HG03565 (cell line): Measurements from ENCODE around the gene UGCG.
"Not testable (repeated sequence)": the region's sequence is repeated elsewhere in the genome, so short reads cannot be mapped to it uniquely, and the experiment has no call there.

Experiments used
- ATAC-seq: cut with Tn5 transposase; IDR thresholded peaks from one replicate; pipeline ENCODE4 v1.9.1; 2021; ENCODE audit warnings: mild to moderate bottlenecking, moderate library complexity; ENCODE audit not compliant: unreplicated experiment

UGCG gene

DNA sequence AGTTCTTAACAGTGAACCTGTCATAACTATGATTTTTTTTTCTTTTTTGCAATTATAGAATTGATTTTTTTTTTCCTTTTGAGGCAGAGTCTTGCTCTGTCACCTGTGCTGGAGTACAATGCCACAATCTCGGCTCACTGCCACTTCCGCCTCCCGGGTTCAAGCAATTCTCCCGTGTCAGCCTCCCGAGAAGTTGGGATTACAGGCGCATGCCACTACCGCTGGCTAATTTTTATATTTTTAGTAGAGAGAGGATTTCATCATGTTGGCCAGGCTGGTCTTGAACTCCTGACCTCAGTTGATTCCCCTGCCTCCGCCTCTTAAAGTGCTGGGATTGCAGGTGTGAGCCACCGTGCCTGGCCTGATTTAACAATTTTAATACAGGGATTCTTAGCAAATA is 21.4 kb downstream of the UGCG start:
- no peak for ATAC-seq

DNA sequence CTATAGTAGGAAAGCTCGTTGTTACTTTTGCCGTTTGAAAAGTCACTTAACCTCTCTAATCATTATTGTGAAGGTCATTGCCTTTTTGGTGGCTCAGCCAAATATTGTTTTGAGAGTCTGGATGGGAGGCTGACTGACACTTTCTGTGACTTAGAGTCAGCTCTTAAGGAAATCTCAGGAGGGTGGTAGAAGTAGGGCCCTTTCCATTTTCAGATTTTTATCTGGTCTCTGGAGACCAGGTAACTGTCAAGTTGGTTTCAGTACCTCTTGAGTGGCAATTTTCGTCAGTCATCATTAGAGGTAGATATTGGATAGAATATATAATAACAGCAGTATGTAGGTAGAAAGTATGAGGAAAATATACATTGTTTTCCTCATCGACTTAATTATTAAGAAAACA is 23.3 kb downstream of the UGCG start:
- no peak for ATAC-seq

DNA sequence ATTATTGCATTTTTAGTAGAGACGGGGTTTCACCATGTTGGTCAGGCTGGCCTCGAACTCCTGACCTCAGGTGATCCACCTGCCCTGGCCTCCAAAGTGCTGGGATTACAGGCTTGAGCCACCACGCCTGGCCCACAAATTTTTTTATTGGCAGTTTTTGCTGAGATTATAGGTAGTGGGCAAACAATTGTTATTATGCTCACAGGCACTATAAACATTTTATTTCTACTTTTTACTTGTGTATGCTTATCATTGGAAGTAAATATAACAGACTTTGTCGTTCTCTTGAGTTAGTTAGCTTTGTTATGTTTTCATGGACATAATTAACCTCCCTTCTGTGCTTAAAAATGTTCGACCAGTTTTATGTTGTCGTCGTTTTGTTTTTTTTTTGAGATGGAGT is 23.9 kb downstream of the UGCG start:
- ATAC-seq: no peak

DNA sequence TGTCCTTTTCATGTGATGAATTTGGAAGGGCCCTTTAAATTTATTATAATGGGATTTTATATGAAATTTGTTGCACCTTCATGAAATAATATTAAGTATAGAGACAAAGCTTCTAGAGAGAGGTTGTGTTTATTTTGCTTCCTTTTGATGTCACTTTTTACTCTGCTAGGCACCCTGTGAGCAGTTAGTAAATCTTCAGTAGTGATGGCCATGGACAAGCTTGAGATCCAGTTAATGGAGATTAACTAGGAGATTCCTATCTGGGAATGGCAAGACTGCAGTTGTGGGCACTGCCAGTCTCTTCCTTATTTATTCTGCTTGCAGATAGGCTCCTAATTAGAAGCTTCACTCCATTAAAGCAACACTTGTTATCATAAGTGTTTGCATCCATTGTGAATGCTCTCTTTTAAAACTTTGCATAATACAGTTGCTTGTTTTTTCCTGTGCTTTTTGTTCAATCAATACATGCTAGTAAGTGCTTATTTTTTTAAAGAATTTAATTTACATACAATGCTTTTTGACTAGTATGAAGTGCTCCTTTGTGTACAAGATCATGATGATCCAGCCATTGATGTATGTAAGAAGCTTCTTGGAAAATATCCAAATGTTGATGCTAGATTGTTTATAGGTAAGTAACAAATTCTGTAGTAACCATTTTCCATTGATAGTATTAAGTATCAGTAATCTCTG is 25.9 kb downstream of the UGCG start:
- no peak for ATAC-seq

DNA sequence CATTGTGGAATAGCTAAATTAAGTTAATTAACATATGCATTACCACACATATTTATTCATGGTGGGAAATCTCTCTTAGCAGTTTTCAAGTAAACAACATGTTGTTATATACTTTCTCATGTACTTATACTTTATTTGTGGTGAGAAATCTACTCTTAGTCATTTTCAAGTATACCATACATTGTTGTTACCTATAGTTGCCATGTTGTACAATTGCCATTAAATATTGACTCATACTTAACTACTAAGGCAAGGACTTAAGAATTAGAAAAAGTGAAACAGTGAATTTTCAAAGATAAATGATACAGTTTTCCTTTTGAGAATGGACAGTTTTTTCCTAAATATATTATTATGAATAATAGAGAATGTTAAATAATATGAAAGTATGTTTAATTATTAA is 27.7 kb downstream of the UGCG start:
- ATAC-seq: no peak

DNA sequence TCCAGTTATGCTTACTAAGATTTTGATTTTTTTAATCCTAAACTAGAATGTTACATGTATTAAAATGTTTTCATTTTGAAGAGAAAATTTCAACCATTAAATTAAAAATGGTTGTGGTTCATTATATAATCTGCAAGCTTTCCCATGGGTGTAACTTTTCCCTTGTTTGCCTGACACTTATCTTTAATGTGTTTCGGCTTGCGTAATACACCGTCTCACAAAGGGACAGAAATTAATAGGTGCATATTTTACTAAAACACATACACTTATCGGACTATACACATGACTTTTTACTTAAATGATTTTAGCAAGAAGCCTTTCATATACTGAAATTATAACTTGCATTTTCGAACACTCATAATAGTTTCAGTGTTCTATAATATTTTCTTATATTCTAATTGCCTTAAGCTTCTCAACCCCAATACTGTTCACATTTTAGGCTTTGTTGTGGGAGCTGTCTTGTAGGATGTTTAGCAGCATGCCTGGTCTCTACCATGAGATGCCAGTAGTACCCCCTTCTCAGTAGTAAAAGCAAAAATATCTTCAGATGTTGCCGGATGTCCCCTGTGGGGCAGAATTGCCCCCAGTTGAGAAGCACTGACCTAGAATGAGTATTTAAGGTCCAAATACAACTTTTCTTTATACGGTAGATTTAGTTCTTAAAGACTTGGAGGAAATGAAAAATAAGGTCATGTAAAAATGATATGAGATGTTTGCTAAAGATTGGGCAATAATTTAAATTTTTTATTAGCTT is 28.6 kb downstream of the UGCG start:
- no peak for ATAC-seq

DNA sequence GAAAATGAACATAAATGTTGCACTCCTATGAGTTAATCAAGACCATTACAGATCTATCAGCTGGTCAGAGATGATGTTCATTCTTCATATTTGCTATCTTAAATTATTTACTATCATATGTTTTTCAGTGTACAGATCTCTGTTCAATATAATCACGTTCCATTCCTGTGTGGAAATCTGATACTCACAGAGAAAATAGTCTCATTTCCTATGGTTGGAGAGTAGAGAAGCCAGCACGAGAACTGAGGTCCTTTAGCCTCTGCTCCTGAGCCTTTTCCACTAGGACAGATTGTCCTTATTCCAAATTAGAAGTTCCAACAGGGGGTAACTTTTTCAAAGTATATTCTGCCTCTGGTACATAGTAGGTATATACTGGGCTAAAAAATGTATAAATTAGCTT is 29.2 kb downstream of the UGCG start:
- no peak for ATAC-seq

DNA sequence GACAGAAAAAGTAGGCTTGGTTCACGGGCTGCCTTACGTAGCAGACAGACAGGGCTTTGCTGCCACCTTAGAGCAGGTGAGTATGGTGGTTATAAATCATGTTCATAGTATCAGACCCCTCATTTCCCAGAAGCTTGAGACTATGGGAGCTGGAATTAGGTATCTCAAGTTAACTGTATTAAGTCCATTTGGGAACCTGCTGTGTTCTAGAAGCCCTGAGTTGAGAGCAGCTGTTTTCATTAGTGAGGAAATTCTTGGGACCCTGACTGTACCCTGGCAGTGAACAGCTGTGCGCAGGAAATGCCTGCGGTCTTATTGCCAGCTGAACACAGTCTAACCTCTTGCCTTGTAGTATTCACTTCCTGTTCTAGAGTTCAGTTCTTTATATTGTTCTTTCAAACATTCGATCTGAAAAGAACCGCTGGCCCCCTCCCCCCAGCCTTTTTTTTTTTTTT is 29.8 kb downstream of the UGCG start:
- ATAC-seq: peak; percentile 91

DNA sequence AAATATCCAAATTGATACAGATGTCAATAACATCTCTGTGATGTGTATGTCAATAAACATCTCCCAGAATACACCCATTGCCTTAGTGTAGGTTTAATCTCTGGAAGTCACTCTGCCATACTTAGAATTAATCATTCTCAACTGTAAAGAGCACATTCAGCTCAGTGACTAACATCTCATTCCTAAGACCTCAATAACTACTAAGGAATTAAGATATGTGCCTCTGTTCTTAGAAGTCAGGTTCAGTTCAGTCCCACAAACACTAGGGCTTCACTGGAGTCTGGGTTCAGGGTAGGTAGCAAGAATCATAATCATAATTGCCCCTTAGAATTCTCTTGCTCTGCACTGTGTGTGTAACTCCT is 31.7 kb downstream of the UGCG start:
- ATAC-seq: no peak

DNA sequence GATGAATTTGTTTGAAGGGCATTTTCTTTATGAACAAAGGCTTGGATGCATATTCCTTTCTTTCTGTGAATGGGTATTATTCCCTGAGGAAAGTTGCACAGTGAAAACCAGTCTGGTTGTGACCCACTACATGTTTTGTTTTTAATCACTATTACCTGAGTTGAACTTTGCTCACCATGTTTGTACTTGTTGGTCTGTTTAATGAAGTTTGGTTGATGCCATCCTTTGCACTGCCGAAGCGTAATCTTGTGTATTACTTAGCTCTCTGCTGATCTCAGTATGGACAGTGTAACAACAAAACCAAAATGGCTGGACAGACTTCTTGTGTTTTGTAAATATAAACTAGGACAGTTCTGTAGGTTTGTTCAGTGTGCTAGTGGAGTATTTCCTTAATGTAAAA is 38.1 kb downstream of the UGCG start:
- ATAC-seq: no peak

DNA sequence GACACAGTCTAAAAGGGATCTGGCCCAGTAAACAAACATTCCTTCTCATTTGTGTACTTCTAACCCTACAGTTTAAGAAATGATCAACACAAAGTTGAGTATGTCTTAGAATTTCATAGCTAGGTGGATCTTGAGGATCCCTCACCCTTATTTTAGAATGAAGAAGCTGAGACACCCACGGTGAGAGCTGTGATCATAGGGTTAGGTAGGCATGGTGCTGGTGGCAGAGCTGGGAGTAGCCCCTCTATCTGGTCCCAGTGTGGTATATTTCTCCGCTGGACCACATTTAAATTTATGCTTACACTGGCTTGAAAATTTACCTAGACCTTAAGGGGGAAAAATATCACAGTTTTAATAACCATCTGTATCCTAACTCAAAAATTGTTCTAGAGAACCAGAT is 39.8 kb downstream of the UGCG start:
- ATAC-seq: no peak

DNA sequence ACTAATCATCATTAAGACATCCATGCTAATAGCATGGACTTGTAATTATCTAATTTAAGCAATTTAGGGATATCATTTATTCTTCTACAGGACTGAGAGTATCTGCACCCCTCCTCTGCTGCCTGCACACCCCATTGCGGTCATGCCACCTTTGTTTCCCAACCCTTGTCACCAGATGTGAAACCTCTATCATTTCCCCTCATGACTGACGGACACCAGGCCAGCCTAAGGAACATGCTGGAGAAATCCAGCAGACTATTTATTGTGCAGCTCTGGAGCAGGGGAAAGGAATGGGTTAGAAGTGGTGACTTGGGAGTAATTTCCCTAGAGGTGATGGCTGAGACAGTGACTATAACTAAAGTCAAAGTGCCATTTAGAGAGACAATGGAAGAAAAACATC is 40.7 kb downstream of the UGCG start:
- ATAC-seq: no peak

DNA sequence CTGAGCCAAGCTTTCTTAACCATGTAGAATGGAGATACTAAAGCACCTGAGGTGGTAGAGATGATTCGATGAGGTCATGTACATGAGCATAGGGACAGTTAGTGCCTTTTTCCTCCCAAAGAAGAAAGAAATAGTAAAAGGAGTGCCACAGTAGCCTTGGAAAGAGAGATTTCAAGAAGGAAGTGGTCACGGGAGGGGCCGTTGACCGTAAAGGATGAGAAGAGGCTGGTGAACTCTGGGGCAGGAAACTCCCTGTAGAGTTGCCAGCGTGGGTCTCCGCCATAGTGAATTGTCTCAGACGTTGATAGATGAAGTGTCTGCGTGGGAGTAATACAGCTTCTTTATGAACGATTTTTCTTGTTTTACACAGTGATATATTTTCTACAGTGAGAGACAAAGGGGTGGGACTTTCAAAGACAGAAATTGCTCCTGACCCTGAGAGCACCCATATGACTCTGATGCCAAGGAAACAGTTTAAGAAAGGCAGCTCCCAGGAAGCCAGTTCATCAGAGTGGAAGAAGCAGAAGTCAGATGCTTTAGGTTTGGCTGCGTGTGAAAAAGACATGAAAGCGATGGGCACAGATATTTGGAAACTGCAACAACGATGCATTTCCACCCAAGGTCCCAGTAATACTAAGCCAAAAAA is 41.3 kb downstream of the UGCG start:
- ATAC-seq: peak; percentile 61

DNA sequence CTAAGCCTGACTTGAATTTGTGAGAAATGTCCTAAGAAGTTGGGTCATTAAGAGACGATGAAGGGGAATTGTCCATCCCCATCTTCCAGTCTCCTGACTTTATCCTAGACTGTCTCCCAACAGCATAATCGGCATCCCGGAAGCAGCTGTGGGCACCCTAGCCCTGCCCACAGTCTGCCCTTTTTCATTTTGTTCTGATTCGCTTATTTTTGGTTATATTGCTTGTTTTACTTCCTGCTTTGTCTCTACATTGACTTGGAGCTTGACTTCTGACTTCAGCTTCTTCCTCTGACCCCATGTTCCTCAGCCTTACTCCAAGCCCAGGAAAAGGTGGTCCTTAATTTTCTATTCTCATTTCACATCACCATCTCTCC is 41.8 kb downstream of the UGCG start:
- ATAC-seq: peak; percentile 7

DNA sequence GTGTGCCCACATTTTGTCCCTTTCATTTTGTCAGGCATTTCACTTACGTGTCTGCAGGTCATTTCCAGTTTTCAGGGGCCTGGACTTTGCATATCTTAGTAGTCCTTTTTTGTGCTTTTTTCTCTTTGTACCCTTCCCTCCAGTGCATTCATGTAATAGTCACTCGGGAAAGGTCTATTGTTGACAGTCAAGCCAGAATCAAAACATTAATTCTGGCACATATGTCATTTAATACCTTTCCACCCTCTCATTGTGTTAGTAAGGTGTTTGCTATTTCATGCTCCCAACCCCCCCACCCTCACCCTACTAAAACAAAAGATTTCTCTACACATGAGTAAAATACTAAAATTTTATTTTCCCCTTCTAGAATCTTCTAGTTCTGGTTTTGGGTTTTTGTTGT is 42.7 kb downstream of the UGCG start:
- no peak for ATAC-seq

DNA sequence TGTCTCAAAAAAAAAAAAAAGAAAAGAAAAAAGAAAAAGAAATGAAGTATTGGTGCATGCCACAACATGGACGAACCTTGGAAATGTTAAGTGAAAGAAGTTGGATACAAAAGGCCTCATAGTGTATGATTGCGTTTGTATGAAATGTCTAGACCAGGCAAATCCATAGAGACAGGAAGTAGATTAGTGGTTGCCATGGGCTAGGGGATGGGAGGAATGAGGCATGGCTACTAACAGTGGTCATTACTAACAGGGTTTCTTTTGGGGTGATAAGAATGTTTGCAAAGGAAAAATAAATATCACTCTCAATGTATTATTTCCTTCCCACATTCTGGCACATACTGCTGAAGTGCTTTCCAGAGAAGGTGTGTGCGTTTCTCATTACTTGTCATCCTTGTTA is 44.1 kb downstream of the UGCG start:
- ATAC-seq: no peak

DNA sequence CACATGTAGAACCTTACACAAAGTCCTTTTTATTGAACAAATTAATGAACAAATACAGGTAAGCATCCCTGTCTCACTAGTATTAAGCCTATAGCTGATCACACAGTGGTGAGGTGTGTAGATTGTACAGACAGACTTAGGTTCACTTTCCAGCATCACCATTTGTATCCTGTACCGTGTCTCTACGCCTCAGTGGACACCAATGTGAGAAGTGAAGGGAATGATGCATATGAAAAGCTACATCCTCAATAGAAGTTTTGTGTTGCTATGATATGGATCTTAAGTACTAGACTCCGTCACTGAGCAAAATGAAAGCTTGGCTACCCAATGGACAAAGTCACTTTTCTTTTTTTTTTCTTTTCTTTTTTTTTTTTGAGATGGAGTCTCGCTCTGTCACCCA is 46.6 kb downstream of the UGCG start:
- ATAC-seq: no peak

DNA sequence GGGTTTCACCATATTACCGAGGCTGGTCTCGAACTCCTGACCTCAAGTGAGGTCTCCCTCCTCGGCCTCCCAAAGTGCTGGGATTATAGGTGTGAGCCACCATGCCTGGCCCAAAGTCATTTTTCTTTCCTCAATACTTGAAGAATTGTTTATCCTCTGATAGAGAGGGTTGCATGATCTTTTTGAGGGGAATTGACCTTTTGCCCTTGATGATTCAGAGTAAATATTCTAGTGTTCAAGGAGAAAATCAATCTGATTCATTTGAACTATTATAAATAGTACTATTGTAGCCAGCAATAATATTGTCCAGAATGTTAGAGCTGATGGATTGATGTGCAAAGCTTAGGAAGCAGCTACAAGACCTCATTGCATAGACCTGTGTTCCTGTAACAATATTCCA is 47.1 kb downstream of the UGCG start:
- ATAC-seq: no peak

DNA sequence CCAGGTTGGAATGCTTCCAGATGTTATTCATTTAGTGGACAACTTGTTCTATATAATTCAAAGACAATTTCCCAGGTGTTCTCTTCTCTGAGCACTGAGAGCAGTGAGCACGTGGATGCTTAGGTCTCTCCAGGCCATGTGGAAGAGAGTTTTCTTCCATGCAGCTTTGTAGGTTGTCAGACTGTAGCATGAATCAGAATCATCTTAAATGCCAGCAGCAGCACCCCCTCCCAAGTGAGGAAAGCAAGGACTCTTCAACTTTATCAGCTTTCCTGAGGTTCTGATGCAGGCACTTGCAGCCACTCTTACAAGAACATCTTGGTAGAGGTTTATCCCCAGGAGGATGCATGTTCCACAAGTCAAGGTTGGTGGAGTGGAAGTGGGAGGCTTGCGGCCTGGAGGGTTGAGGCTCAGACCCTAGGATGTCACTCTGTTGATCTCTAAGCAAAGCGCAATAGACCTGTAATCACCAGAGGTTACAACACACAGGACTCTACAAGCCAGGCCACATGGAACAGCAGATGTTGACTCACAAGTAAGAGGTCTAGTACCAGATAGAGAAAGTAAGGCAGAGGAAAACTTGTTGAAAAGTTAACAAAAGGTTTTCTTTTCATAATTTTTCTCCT is 47.7 kb downstream of the UGCG start:
- ATAC-seq: no peak

DNA sequence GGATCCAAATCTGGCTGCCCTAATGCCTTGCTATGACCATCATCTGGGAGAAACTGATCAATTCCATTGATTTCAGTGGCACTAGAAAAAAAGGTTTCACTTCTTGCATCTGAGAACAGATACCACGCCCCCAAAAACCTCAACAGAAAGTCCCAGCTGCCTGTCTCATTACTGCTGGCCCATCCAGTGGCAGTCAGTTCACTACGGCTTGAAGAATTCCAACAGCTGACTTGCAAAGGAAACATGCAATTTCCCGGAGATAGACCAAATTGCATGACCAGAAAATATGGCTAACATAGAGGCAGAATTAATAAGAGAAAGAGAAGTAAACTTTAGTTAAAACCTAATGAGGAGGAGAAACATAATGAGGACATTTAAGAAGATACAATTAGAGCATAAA is 48.6 kb downstream of the UGCG start:
- peak; percentile 53 for ATAC-seq

DNA sequence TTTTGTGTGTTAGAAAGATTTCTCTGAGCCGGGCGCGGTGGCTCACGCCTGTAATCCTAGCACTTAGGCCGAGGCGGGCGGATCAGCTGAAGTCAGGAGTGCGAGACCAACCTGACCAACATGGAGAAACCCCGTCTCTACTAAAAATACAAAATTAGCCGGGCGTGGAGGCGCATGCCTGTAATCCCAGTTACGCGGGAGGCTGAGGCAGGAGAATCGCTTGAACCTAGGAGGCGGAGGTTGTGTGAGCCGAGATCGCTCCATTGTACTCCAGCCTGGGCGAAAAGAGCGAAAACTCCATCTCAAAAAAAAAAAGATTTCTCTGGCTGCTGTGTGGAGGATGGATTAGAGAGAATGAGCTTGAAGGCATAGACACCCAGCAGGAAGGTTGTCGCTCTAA is 51.5 kb downstream of the UGCG start:
- ATAC-seq: not testable (repeated sequence)

DNA sequence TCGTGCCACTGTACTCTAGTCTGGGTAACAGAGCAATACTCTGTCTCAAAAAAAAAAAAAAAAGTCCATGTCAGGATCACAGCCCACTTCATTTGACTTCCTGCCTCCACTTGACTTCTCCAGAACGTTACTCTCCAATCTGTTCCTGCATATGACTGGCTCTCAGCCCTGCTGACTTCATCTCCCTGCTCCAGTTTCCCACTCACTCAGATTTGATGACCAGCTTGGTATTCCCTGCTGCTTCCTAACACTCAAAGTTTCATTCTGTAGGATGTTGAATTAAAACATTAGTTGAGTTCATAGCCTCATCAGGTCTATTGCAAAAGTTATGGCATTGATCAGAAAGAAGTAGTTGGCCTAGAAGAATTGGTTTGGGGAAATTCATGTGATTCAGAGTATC is 52.3 kb downstream of the UGCG start:
- no peak for ATAC-seq
